HEK293 (cell line): ENCODE measurements around the gene TRPM7.

Source experiments
- HOXD13 ChIP-seq: sonication (generic); formaldehyde crosslinking; IDR thresholded peaks from 2 replicates; pipeline ENCODE4 v1.8.0; 2022; ENCODE audit warnings: missing genetic modification reagents, borderline replicate concordance
- IKZF3 ChIP-seq: fragments of 450-650 bp; IDR thresholded peaks from 2 replicates; pipeline ENCODE4 v1.5.0; 2018; ENCODE audit warnings: missing biosample characterization, mild to moderate bottlenecking, missing genetic modification characterization, moderate library complexity
- KLF7 ChIP-seq: fragments of 450-650 bp; formaldehyde crosslinking; IDR thresholded peaks from 2 replicates; pipeline ENCODE4 v1.5.1; 2016; ENCODE audit warnings: missing biosample characterization, missing genetic modification characterization, borderline replicate concordance
- MZF1 ChIP-seq: fragments of 450-650 bp; formaldehyde crosslinking; IDR thresholded peaks from 2 replicates; pipeline ENCODE4 v1.5.1; 2017; ENCODE audit warnings: missing biosample characterization, missing genetic modification characterization, borderline replicate concordance
- OSR2 ChIP-seq: fragments of 450-650 bp; formaldehyde crosslinking; IDR thresholded peaks from 2 replicates; pipeline ENCODE4 v1.5.1; 2016; ENCODE audit warnings: missing biosample characterization, missing genetic modification characterization
- OVOL3 ChIP-seq: fragments of 450-650 bp; formaldehyde crosslinking; IDR thresholded peaks from 2 replicates; pipeline ENCODE4 v1.5.1; 2016; ENCODE audit warnings: missing biosample characterization, missing genetic modification characterization
- SETDB1 ChIP-seq: IDR thresholded peaks from one replicate; pipeline ENCODE4 v1.6.1; 2017; ENCODE audit warnings: mild to moderate bottlenecking, low read length, moderate library complexity, mixed read lengths; ENCODE audit not compliant: insufficient read length
- ZBTB20 ChIP-seq: fragments of 450-650 bp; formaldehyde crosslinking; IDR thresholded peaks from 2 replicates; pipeline ENCODE4 v1.5.1; 2016; ENCODE audit warnings: missing biosample characterization, missing genetic modification characterization
- ZBTB48 ChIP-seq: fragments of 450-650 bp; formaldehyde crosslinking; IDR thresholded peaks from 2 replicates; pipeline ENCODE4 v1.5.1; 2016; ENCODE audit warnings: missing biosample characterization, missing genetic modification characterization
- ZEB2 ChIP-seq: fragments of 450-650 bp; formaldehyde crosslinking; IDR thresholded peaks from 2 replicates; pipeline ENCODE4 v1.5.1; 2016; ENCODE audit warnings: missing biosample characterization, missing genetic modification characterization
- ZFHX2 ChIP-seq: fragments of 450-650 bp; formaldehyde crosslinking; conservative IDR thresholded peaks from 2 replicates; pipeline ENCODE4 v1.5.1; 2016; ENCODE audit warnings: missing biosample characterization, missing genetic modification characterization
- ZFP41 ChIP-seq: fragments of 450-650 bp; formaldehyde crosslinking; IDR thresholded peaks from 2 replicates; pipeline ENCODE4 v1.5.1; 2016; ENCODE audit warnings: missing biosample characterization, missing genetic modification characterization, borderline replicate concordance
- ZNF112 ChIP-seq: fragments of 450-650 bp; formaldehyde crosslinking; IDR thresholded peaks from 2 replicates; pipeline ENCODE4 v1.5.0; 2017; ENCODE audit warnings: missing biosample characterization, missing genetic modification characterization
- ZNF138 ChIP-seq: fragments of 450-650 bp; formaldehyde crosslinking; IDR thresholded peaks from 2 replicates; pipeline ENCODE4 v1.5.1; 2016; ENCODE audit warnings: missing biosample characterization, missing genetic modification characterization, borderline replicate concordance
- ZNF140 ChIP-seq: fragments of 450-650 bp; formaldehyde crosslinking; IDR thresholded peaks from 2 replicates; pipeline ENCODE4 v1.5.1; 2016; ENCODE audit warnings: missing biosample characterization, missing genetic modification characterization
- ZNF248 ChIP-seq: fragments of 450-650 bp; formaldehyde crosslinking; IDR thresholded peaks from 2 replicates; pipeline ENCODE4 v1.5.1; 2017; ENCODE audit warnings: missing biosample characterization, missing genetic modification characterization
- ZNF354C ChIP-seq: fragments of 450-650 bp; formaldehyde crosslinking; IDR thresholded peaks from 2 replicates; pipeline ENCODE4 v1.5.1; 2016; ENCODE audit warnings: missing biosample characterization, missing genetic modification characterization, low read depth, borderline replicate concordance
- ZNF366 ChIP-seq: fragments of 450-650 bp; formaldehyde crosslinking; conservative IDR thresholded peaks from 2 replicates; pipeline ENCODE4 v1.5.1; 2016; ENCODE audit warnings: missing biosample characterization, missing genetic modification characterization
- ZNF48 ChIP-seq: fragments of 450-650 bp; formaldehyde crosslinking; IDR thresholded peaks from 2 replicates; pipeline ENCODE4 v1.5.1; 2016; ENCODE audit warnings: missing biosample characterization, missing genetic modification characterization
- ZNF501 ChIP-seq: fragments of 450-650 bp; formaldehyde crosslinking; IDR thresholded peaks from 2 replicates; pipeline ENCODE4 v1.5.1; 2016; ENCODE audit warnings: missing biosample characterization, missing genetic modification characterization
- ZNF510 ChIP-seq: fragments of 450-650 bp; formaldehyde crosslinking; IDR thresholded peaks from 2 replicates; pipeline ENCODE4 v1.5.1; 2018; ENCODE audit warnings: mild to moderate bottlenecking, missing genetic modification characterization, missing biosample characterization; ENCODE audit not compliant: insufficient replicate concordance
- ZNF555 ChIP-seq: fragments of 450-650 bp; formaldehyde crosslinking; conservative IDR thresholded peaks from 2 replicates; pipeline ENCODE4 v1.5.1; 2017; ENCODE audit warnings: missing biosample characterization, mild to moderate bottlenecking, missing genetic modification characterization, inconsistent platforms
- ZNF560 ChIP-seq: fragments of 450-650 bp; formaldehyde crosslinking; IDR thresholded peaks from 2 replicates; pipeline ENCODE4 v1.5.1; 2017; ENCODE audit warnings: missing biosample characterization, missing genetic modification characterization, borderline replicate concordance
- ZNF623 ChIP-seq: fragments of 450-650 bp; formaldehyde crosslinking; IDR thresholded peaks from 2 replicates; pipeline ENCODE4 v1.5.1; 2016; ENCODE audit warnings: missing biosample characterization, missing genetic modification characterization
- ZNF626 ChIP-seq: fragments of 450-650 bp; sonication (Bioruptor Pico); formaldehyde crosslinking; IDR thresholded peaks from 2 replicates; pipeline ENCODE4 v1.5.1; 2018; ENCODE audit warnings: missing biosample characterization, missing genetic modification characterization, inconsistent platforms
- ZNF747 ChIP-seq: fragments of 450-650 bp; formaldehyde crosslinking; IDR thresholded peaks from 2 replicates; pipeline ENCODE4 v1.5.1; 2016; ENCODE audit warnings: missing biosample characterization, missing genetic modification characterization
- ZNF777 ChIP-seq: fragments of 450-650 bp; formaldehyde crosslinking; IDR thresholded peaks from 2 replicates; pipeline ENCODE4 v1.5.1; 2017; ENCODE audit warnings: missing biosample characterization, missing genetic modification characterization, borderline replicate concordance
- TF ChIP-seq, protein P1 (sequence below): fragments of 450-650 bp; formaldehyde crosslinking; IDR thresholded peaks from 2 replicates; pipeline ENCODE4 v1.5.1; 2016; ENCODE audit warnings: missing biosample characterization, missing genetic modification characterization
- TF ChIP-seq, protein P2 (sequence below): fragments of 450-650 bp; formaldehyde crosslinking; IDR thresholded peaks from 2 replicates; pipeline ENCODE4 v1.5.1; 2016; ENCODE audit warnings: missing biosample characterization, missing genetic modification characterization
- TF ChIP-seq, protein P3 (sequence below): fragments of 450-650 bp; formaldehyde crosslinking; IDR thresholded peaks from 2 replicates; pipeline ENCODE4 v1.5.1; 2016; ENCODE audit warnings: missing biosample characterization, missing genetic modification characterization, low read depth
- TF ChIP-seq, protein P4 (sequence below): fragments of 450-650 bp; formaldehyde crosslinking; IDR thresholded peaks from 2 replicates; pipeline ENCODE4 v1.5.1; 2016; ENCODE audit warnings: missing biosample characterization, missing genetic modification characterization
- TF ChIP-seq, protein P5 (sequence below): fragments of 450-650 bp; formaldehyde crosslinking; IDR thresholded peaks from 2 replicates; pipeline ENCODE4 v1.5.1; 2016; ENCODE audit warnings: missing biosample characterization, missing genetic modification characterization

The TRPM7 gene

DNA sequence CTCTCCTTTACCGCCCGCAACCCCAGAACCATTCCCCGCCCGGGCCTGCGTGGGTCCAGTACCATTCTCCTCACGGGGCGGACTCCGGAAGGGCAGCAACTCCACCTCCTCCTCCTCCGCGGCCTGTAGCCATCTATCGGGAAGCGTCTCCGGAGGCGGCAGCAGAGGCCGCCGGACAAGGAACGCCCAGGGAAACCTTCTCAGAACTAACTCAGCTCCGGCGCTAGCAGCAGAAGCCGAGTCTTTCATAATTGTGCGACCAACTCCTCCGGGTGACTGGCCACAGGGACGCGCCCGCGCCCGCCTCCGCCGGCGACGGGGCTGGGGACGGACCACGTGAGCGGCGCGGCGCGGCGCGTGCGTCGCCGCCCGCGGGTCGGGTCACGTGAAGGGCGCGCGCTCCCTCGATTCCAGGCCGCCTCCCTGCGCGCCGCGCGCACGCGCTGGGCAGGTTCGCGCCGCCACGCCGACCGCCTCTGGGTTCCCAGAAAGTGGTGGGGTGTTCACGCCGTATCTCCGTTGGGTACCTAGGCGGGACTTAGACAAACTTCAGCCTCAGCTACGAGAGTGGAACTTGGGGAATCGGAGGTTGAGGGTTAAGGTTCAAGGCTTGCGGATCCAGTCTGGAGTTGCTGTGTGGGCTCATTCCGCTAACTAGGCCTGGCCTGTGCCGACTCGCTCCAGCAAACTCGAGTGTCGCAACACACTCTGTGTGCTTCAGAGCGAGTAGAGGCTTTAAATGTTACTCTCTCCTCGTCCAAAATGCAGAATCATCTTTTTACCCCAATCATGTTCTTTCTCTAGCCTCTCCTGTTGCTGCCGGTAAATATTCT is at the start of gene TRPM7 (continued):
- no peak for TF ChIP-seq ZNF747 (tag by site-specific recombination)
- TF ChIP-seq, protein P1, sequence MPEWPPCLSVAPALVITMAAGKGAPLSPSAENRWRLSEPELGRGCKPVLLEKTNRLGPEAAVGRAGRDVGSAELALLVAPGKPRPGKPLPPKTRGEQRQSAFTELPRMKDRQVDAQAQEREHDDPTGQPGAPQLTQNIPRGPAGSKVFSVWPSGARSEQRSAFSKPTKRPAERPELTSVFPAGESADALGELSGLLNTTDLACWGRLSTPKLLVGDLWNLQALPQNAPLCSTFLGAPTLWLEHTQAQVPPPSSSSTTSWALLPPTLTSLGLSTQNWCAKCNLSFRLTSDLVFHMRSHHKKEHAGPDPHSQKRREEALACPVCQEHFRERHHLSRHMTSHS (tag by site-specific recombination): no peak
- no peak for TF ChIP-seq ZBTB48 (tag by site-specific recombination)
- peak; percentile 10; the same call in 1 of the 2 replicates for TF ChIP-seq ZEB2 (tag by site-specific recombination)
- TF ChIP-seq ZNF138: no peak
- peak; percentile 65; the same call in 1 of the 2 replicates for TF ChIP-seq ZNF501
- TF ChIP-seq SETDB1: peak; percentile 12
- no peak for TF ChIP-seq ZNF777 (tag by site-specific recombination)
- no peak for TF ChIP-seq MZF1
- TF ChIP-seq, protein P2, sequence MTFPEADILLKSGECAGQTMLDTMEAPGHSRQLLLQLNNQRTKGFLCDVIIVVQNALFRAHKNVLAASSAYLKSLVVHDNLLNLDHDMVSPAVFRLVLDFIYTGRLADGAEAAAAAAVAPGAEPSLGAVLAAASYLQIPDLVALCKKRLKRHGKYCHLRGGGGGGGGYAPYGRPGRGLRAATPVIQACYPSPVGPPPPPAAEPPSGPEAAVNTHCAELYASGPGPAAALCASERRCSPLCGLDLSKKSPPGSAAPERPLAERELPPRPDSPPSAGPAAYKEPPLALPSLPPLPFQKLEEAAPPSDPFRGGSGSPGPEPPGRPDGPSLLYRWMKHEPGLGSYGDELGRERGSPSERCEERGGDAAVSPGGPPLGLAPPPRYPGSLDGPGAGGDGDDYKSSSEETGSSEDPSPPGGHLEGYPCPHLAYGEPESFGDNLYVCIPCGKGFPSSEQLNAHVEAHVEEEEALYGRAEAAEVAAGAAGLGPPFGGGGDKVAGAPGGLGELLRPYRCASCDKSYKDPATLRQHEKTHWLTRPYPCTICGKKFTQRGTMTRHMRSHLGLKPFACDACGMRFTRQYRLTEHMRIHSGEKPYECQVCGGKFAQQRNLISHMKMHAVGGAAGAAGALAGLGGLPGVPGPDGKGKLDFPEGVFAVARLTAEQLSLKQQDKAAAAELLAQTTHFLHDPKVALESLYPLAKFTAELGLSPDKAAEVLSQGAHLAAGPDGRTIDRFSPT: no peak
- TF ChIP-seq ZNF623 (tag by site-specific recombination): no peak
- TF ChIP-seq ZNF510: no peak
- TF ChIP-seq, protein P3, sequence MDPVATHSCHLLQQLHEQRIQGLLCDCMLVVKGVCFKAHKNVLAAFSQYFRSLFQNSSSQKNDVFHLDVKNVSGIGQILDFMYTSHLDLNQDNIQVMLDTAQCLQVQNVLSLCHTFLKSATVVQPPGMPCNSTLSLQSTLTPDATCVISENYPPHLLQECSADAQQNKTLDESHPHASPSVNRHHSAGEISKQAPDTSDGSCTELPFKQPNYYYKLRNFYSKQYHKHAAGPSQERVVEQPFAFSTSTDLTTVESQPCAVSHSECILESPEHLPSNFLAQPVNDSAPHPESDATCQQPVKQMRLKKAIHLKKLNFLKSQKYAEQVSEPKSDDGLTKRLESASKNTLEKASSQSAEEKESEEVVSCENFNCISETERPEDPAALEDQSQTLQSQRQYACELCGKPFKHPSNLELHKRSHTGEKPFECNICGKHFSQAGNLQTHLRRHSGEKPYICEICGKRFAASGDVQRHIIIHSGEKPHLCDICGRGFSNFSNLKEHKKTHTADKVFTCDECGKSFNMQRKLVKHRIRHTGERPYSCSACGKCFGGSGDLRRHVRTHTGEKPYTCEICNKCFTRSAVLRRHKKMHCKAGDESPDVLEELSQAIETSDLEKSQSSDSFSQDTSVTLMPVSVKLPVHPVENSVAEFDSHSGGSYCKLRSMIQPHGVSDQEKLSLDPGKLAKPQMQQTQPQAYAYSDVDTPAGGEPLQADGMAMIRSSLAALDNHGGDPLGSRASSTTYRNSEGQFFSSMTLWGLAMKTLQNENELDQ (tag by site-specific recombination): no peak
- TF ChIP-seq ZNF248 (tag by site-specific recombination): no peak
- TF ChIP-seq ZNF112 (tag by site-specific recombination): no peak
- no peak for TF ChIP-seq ZNF354C (tag by site-specific recombination)
- TF ChIP-seq, protein P4, sequence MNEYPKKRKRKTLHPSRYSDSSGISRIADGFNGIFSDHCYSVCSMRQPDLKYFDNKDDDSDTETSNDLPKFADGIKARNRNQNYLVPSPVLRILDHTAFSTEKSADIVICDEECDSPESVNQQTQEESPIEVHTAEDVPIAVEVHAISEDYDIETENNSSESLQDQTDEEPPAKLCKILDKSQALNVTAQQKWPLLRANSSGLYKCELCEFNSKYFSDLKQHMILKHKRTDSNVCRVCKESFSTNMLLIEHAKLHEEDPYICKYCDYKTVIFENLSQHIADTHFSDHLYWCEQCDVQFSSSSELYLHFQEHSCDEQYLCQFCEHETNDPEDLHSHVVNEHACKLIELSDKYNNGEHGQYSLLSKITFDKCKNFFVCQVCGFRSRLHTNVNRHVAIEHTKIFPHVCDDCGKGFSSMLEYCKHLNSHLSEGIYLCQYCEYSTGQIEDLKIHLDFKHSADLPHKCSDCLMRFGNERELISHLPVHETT (tag by site-specific recombination): no peak
- no peak for TF ChIP-seq ZNF140 (tag by site-specific recombination)
- TF ChIP-seq ZFHX2: peak; percentile 84
- no peak for TF ChIP-seq ZNF626 (tag by site-specific recombination)
- TF ChIP-seq IKZF3: no peak
- peak; percentile 81; the same call in 1 of the 2 replicates for TF ChIP-seq ZBTB20 (tag by site-specific recombination)
- TF ChIP-seq ZNF48 (tag by site-specific recombination): no peak
- no peak for TF ChIP-seq OSR2 (tag by site-specific recombination)
- no peak for TF ChIP-seq HOXD13
- no peak for TF ChIP-seq ZFP41 (tag by site-specific recombination)
- TF ChIP-seq ZNF560 (tag by site-specific recombination): no peak
- no peak; the same call in 1 of the 2 replicates for TF ChIP-seq KLF7 (tag by site-specific recombination)
- TF ChIP-seq, protein P5, sequence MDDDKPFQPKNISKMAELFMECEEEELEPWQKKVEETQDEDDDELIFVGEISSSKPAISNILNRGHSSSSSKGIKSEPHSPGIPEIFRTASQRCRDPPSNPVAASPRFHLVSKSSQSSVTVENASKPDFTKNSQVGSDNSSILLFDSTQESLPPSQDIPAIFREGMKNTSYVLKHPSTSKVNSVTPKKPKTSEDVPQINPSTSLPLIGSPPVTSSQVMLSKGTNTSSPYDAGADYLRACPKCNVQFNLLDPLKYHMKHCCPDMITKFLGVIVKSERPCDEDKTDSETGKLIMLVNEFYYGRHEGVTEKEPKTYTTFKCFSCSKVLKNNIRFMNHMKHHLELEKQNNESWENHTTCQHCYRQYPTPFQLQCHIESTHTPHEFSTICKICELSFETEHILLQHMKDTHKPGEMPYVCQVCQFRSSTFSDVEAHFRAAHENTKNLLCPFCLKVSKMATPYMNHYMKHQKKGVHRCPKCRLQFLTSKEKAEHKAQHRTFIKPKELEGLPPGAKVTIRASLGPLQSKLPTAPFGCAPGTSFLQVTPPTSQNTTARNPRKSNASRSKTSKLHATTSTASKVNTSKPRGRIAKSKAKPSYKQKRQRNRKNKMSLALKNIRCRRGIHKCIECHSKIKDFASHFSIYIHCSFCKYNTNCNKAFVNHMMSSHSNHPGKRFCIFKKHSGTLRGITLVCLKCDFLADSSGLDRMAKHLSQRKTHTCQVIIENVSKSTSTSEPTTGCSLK (tag by site-specific recombination): no peak
- no peak for TF ChIP-seq ZNF366 (tag by site-specific recombination)
- no peak for TF ChIP-seq ZNF555
- TF ChIP-seq OVOL3: peak; percentile 56; the same call in 1 of the 2 replicates
